IPS-11a (cell line): Measurements from ENCODE around the gene BTBD16.

Experiments used
- H3K4me3 ChIP-seq: one replicate; pipeline ENCODE4 v1.5.1; 2013; ENCODE audit warnings: low read depth, low read length, control low read depth

The BTBD16 gene

DNA sequence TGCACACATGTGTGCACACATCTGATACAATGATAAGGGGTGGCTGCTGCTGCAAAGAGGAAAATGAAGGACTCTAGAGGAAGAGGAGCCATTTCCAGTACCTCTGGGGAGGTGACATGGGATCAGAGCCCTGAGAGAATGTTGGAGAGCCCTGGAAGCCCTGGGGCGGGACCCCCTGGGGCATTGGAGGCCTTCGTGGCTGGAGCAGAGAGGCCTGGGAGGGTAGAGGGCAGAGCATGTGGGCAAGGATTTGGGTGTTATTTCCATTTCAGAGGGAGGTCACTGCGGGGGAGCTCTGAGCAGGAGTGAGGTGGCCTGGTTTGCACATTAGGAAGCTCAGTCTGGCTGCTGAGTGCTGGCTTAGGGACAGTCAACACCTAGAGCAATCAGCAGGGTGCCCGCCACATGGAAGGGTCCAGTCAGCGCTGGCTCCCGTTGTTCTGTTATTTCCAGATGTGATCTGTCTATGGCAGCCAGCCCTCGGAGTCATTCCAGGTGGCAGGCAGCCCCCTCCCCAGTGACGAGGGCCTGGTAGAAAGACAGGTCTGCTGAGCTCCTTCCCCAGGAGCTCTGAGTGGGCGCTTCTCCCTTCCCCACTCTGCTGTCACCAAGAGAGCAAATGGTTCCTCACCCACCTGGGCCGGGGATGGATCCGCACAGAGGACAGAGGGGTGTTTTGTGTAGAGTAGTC is 24.1 kb upstream of the BTBD16 start:
- no peak overlapping the region for H3K4me3 ChIP-seq

DNA sequence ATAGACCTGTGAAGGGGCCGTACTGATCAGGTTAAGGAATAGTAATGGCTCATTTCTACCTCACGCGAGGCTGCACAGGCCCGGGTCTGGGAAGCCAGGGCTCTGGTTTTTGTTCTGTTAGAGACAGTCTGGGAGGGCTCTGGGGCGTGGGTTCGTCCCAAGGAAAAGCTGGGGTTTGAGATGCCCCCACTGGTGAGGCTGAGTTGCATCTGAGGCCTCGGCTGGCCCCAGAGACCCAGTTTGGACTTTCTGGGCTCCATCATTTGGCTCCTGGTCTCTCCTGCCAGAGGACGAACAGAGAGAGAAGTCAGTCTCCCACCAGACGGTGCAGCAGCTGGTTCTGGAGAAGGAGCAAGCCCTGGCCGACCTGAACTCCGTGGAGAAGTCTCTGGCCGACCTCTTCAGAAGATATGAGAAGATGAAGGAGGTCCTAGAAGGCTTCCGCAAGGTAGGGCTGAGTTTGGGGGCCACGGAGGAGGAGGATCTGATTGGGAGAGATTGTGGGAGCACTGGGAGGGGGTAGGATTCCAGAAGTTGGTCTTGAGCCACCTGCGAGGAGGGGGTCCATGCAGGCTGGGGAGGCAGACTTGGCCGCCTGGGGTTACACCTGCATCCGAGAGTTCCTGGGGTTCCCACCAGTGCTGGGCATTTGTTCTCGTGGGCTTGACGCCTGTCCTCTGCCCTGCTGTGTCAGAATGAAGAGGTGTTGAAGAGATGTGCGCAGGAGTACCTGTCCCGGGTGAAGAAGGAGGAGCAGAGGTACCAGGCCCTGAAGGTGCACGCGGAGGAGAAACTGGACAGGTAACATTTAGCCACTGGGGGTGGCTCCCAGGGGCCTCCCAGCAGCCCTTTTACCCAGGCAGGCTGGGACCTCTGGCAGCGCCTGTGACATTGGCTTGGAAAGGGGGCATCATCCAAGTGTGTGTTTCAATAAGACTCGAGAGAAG is 22.5 kb upstream of the BTBD16 start:
- no peak overlapping the region for H3K4me3 ChIP-seq

DNA sequence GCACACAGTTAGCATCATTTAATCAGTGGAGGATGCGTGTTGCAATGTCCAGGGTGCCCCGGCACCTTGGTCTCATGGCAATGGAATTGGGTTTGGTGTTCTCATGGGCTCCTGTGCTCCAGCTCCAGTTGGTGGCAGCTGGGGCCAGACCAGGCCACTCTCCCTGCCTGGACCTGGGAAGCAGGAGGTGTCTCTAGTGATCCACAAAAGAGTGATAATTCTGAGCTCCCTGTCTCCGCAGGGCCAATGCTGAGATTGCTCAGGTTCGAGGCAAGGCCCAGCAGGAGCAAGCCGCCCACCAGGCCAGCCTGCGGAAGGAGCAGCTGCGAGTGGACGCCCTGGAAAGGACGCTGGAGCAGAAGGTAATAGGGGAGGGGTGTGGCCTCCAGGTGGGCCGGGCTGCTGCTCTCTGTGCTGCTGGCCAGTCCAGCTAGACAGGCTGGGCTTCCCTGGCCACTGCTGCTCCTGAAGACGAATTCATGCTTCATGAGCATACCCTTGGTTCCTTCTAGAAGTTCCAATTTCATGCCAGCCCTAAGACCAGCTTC is 21.7 kb upstream of the BTBD16 start:
- no peak overlapping the region for H3K4me3 ChIP-seq

DNA sequence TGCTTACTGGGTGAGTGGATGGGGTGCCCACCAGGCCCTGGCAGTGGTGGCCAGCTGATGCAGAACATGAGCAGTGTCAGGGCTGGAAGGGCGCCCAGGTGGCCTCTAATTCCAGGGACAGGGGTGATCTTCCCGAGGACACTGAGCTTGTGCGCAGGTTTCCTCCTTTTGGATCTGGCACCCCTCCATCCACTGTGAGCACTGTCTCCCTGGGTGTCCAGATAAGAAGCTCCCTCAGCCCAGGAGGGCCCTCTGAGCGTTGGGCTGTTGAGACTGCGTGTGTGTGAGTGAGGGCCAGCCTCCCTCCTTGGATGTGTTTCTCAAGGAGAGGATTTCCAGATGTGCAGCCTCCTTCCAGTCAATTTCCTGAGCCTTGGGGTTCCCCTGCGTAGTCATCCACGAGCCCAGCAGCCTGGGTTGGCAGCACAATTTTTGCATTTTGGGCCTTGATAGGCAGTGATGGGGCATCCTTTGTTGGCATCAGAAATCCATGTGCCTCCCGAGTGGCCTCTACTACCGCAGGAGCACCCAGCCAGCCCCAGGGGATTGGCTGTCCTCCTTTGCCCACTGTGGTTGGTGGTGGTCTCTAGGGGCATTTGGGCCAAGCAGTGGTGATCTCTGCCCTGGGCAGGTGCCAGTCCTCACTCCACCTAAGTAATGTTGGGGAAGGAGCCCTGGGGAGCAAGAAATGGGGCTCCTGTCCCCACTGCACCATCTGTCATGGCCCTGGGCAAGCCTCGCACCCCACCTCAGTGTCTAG is 20.9 kb upstream of the BTBD16 start:
- no peak overlapping the region for H3K4me3 ChIP-seq

DNA sequence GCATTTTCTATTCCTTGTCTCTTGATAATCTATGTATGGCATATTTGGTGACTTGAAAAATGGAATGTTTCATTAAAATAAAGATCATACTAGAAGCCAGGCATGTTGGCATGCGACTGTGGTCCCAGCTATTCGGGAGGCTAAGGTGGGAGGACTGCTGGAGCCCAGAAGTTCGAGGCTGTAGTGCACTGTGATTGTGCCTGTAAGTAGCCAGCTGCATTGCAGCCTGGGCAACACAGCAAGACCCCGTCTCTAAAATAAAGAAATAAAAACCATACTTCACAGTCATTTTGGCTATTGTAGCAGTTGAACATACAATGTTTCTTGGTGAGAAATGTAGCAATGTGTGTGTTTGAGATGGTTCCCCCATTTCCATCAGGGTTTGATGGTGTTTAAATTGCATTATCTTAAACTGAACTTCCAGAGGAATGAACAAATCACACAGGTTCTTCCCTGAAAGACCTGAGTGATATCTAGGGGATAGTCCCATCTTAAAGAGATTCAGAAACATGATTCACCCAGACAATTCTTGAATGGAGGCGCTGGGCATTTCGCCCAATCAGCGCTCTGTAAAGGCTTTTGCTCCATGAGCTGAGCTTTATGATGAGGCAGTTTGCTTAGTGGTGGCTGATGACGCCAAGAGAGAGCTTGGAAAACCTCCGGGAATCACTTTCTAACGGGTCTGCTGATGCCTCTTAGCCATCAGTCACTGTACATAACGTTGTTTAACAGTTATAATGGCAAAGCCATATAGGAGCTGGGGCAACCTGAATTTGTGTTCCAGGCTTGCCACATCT is 19.4 kb upstream of the BTBD16 start:
- H3K4me3 ChIP-seq, result no peak overlapping the region

DNA sequence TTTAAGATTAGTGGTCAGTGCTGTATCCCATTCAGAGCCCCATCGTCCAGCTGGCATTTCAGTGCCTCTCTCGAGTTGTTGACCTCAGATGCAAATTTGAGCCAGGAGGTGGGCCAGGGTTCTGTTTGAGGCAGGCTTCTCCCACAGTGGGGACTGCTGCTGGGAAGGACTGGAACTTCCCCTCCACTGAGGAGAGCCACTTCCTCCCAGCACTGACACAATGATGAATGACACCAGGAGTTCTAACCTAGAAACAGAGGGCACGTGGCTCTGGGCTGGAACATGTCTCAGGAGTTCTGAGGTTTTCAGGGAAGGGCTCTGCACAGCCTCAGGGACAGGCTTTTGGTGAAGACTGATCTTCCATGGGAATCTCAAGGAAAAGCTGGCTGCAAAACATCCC is 18.3 kb upstream of the BTBD16 start:
- H3K4me3 ChIP-seq, result no peak overlapping the region

DNA sequence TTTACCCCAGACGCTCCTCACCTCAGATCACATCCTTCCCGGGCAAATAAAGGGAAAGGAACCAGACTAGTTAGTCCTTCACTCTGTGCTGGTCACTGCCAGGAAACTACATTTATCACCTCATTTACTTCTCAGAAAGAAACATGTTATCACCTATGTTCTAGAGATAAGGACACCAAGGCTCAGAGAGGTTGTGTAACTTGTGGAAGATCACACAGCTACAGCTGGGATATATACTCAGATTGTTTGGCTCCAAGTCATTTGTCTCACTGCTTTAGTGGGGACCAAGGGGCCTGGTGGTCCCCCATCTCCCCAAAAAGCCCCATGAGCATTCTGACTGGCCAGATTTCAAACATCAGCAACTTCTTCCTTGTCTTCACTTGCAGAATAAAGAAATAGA is 17.5 kb upstream of the BTBD16 start:
- no peak overlapping the region for H3K4me3 ChIP-seq

DNA sequence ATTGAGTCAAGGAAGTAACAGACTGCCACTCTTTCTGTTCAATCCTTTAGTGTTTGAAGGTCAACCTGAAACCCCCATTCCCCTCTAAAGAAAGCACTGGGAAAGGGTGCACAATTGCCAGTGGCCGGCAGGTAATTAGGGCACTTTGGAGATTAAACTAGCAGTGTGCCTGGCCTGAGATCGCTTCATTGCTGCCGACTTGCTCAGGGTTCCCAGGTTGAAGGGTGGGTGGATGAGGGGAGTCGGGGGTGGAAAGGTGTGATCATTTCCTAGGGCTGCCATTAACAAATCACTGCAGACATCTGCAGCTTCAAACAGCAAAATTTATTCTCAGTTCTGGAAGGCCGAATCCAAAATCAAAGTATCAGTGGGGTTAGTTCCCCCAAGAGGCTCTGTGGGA is 16.3 kb upstream of the BTBD16 start:
- no peak overlapping the region for H3K4me3 ChIP-seq

DNA sequence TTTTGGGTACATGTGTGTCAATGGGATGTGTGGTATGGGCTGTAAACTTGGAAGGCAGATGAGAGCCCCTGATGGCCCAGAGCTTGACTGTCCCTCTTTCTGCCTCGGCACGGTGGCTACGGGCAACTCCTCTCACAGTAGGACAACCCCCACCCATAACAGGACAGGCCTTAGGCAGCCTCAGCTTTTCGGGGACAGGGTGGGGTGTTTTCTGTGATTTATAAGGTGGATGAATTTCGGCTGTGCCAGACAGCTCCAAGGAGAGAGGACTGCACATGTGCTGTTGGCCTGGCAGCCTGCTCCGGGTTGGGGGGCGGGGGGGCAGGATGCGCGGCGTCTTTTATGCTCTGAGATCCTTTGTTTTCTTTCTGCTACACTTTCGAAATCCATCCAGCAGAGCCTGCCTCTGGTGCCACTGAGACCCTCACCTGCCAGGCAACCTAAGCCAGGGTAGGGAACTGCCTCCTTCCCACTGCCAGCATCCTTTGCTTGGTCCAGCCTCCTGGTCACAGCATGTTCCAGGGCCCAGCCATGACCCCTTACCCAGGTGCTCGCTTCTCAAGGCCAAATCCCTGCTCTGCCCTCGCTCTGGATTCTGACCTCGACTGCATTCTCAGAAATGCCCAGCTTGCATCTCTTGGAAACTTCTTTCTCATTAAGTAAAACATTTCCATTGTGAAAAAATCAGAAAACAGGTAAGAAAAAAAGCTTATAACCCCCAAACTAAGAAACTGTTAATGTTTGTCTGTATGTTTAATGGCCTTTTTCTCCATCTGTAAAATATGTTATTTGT is 15.4 kb upstream of the BTBD16 start:
- H3K4me3 ChIP-seq, result no peak overlapping the region

DNA sequence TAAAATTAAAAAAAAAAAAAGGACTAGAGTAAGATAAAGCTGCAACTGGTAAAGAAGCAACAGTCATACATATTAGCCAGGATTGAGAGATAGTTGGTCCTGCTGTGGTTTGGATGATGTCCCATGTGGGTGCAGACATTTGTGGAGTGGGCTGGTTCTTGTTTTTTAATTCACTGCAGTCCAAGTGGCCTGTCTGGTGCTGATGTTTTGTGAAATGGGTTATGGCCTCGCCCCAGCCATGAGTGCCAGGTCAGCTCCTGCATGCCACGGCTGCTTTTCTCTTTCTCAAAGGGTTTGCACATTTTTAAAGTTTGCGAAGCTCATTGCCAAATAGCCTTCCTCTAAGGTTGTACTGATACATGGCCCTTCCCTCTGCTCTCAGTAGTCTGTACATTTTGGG is 14.1 kb upstream of the BTBD16 start:
- no peak overlapping the region for H3K4me3 ChIP-seq

DNA sequence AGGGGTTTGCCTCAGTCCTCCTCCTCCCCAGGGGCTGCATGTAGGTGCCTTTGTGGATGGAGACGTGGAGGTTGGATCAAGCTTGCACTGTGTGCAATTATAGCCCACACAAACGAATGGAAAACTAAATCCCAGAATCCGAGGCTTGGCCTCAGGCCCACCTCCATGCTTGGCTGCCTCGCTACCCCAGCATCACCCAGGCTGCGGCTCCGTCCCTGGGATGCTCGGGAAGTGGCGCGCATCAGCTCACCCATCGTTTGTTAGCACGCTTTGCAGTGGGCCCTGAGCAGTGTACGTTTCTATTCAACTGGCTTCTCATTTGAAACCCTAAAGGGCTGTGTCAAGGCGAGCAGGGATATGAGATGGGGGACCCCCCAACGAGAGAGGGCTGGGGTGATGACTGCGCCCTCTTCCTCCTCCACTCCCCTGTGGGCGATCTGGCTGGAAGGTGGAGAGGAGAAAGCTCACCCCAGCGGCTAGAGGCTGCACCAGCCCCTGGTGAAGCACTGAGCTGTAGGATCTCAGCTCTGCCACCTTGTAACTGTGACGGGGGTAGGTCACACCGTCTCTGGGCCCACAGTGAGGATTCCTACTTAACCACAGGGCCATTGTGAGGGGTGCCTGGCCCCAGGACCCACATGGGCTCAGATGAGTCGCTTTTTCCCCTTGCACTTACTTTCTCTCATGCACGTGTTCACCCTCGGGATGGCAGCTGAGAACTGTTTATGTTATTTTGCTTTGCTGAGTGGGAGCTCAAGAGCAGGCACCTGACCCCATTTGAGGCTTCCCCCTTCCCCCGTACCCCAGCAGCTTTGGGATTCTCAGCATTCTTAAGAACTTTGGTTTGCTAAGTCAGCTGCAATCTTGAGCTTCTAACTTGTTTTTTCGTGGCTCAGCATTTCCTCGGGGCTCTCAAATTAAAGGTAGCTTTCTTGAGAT is 12.7 kb upstream of the BTBD16 start:
- H3K4me3 ChIP-seq, result no peak overlapping the region

DNA sequence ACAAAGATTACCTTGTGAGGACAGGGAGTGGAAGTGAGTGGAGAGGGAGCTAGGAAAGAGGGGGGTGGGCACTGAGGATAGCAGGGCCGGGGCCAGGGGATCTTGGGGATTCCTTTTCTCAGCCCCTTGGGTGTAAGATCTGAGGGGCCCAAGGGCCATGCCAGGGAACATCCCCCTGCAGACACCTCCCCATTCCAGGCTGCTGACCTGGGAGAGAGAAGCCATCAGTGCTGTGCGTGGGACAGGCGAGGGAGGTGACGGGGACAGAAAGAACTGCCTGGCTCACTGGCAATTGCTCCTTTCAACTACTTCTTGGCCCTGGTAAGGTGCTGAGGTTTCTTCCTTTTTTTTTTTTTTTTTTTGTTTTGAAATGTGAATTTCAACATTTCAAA is 12.0 kb upstream of the BTBD16 start:
- H3K4me3 ChIP-seq, result no peak overlapping the region

DNA sequence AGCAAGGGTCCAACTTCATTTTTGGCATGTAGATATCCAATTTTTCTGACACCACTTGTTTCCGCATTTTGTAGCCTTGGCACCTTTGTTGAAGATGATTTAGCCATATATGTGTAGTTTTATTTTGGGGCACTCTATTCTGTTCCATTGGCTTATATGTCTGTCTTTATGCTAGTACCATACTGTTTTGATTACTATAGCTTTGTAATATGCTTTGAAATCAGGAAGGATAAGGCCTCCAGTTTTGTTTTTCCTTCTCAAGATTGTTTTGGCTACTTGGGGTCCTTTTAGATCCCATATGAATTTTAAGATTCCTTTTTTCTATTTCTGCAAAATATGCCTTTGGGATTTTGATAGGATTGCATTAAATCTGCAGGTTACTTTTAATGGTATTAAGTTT is 9.5 kb upstream of the BTBD16 start:
- no peak overlapping the region for H3K4me3 ChIP-seq

DNA sequence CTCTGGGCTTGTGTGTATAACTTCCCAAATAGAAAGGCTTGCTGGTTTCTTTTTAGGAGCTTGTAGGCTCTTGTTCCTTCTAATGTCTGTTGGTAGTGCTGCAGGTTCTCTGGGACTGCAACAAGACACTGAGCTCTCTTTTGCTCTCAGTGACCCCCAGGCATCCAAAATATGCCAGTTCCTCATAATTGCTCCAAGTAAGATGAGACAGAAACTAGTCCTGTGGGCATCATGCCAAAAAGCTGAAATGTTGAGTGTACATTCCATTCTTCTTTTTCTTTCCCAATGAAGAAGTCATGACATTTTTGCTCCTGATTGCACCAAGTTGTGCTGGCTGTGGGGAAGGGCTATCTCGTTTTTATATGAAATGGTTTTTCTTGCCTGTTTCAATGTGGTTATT is 7.1 kb upstream of the BTBD16 start:
- H3K4me3 ChIP-seq, result no peak overlapping the region

DNA sequence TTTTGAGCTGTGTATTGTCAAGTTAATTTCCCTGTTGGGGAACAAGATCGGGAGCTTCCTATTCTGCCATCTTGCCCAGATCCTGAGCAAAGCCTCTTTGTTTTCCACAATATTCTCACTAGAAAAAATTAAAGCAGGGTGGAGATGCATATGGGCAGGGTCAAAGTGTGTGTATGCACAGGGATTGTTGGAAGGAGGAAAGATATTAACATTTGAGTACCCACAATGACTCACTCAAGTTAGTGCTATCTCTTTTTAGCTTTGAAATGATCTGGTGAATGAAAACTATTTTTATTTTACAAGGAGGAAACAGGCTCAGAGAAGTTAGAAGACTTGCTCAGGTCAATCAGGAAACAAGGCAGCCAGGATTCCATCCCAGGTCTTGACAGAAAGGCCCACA is 6.7 kb upstream of the BTBD16 start:
- no peak overlapping the region for H3K4me3 ChIP-seq

DNA sequence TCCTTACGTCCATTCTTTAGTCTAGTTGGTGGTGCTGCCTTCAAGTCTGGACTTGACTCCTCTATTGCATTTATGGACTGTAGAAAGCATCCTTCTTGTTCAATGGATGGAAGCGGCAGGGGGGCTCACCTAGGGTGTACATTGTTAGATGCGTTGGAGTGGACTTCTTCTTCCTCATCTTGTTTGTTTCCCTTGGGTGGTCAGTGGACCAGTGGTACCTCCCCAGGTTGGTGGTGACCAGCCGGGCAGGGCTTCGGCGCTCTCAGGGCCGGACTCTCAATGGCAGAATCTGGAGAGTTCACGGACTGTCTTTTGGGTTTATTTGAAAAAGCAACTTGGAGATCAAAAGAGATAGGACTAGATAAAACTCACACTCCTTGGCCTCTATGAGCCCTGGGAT is 6.2 kb upstream of the BTBD16 start:
- no peak overlapping the region for H3K4me3 ChIP-seq

DNA sequence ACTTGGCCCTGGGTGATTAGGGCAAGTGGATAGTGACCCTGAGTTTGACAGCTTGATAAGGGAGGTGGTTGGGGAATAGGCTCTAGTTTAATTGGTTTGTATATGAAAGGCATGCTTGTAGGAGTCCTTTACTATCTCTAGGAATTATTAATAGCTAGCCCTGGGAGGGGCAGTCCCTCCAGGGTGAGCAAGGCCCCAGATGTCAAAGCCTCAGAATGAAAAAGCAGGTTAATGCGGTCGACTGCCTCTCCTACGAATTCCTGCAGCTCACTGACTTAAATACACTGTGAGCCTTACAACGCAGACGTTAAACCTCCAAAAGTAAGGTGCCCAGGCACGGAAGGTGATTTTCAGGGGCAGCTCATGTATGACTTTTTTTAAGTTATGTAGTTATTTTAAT is 5.2 kb upstream of the BTBD16 start:
- no peak overlapping the region for H3K4me3 ChIP-seq

DNA sequence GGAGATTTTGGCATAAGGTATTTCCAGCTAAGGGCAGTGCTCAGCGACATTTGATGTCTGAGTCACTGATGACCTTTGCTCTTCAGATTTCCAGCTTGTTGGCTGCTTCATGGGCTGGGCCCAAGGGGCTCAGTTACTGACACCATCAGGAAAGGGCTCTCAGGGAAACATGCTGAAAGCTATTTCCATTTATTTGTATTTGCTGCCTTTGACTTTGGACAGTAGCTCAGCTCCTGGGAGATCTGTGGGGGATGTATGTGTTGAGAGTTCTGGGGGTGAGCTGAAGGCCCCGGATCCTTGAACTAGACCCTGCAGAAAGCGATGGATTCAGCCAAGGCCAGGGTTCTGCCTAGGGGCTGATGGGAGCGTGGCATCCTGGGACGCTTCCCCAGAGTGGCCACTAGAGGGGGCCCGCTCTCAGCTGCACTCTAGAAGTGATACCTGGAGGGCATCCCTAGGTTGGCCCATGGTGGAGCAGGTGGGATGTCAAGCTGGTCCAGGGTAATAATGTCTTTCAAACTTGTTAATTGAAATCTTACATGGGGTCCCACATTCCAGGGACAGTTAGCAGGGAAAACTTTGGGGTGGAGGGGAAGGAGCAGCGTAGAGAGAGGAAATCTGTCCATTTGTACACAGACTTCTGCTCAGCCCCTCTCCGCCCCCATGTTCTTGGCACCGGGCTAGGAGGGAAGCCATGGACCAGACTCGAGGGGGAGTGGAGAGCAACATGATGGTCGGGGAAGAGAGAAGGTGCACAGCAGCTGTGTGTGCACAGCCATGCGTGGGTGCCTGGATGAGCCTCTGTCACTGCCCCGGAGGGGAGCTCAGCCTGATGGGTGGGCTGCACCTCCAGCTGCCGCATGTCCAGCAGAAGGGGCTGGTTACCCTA is 3.0 kb upstream of the BTBD16 start:
- no peak overlapping the region for H3K4me3 ChIP-seq
